HG03521 (cell line): ENCODE measurements around the gene DCP1B.
"Not testable (repeated sequence)": the region's sequence is repeated elsewhere in the genome, so short reads cannot be mapped to it uniquely, and the experiment has no call there.

Source experiments
- ATAC-seq: cut with Tn5 transposase; IDR thresholded peaks from one replicate; pipeline ENCODE4 v1.9.1; 2021; ENCODE audit warnings: mild to moderate bottlenecking, moderate library complexity; ENCODE audit not compliant: unreplicated experiment

The DCP1B gene

GRCh38 chr12:1978078-1978862, 26.0 kb downstream of the DCP1B start:
- ATAC-seq, result no peak

- ATAC-seq, result no peak
These were observed 26.7 kb downstream of the DCP1B start for GRCh38 chr12:1977588-1977987.

GRCh38 chr12:1977109-1977508, 27.1 kb downstream of the DCP1B start:
- no peak for ATAC-seq

GRCh38 chr12:1974812-1975211, 29.4 kb downstream of the DCP1B start:
- ATAC-seq, result no peak

- no peak for ATAC-seq
These were observed 31.4 kb downstream of the DCP1B start for GRCh38 chr12:1972856-1973317.

- ATAC-seq, result no peak
These were observed 32.0 kb downstream of the DCP1B start for GRCh38 chr12:1972260-1972659.

GRCh38 chr12:1970331-1970900, 33.8 kb downstream of the DCP1B start:
- ATAC-seq, result no peak

GRCh38 chr12:1966561-1967226, 37.6 kb downstream of the DCP1B start:
- no peak for ATAC-seq

GRCh38 chr12:1965916-1966315, 38.3 kb downstream of the DCP1B start:
- no peak for ATAC-seq

GRCh38 chr12:1962051-1963020, 41.9 kb downstream of the DCP1B start:
- no peak for ATAC-seq

GRCh38 chr12:1956716-1957115, 47.5 kb downstream of the DCP1B start:
- ATAC-seq, result no peak

GRCh38 chr12:1949771-1950470, 54.3 kb downstream of the DCP1B start:
- no peak for ATAC-seq

- no peak for ATAC-seq
These were observed 55.4 kb downstream of the DCP1B start for GRCh38 chr12:1948883-1949282.

- no peak for ATAC-seq
These were observed 57.2 kb downstream of the DCP1B start for GRCh38 chr12:1947081-1947480.

- no peak for ATAC-seq
These were observed 58.0 kb downstream of the DCP1B start for GRCh38 chr12:1946296-1946695.

- not testable (repeated sequence) for ATAC-seq
These were observed 58.8 kb downstream of the DCP1B start for GRCh38 chr12:1945502-1945901.

- ATAC-seq, result no peak
These were observed 64.3 kb downstream of the DCP1B start for GRCh38 chr12:1939801-1940607.

- ATAC-seq, result no peak
These were observed 64.9 kb downstream of the DCP1B start for GRCh38 chr12:1939331-1939730.

- no peak for ATAC-seq
These were observed 66.6 kb downstream of the DCP1B start for GRCh38 chr12:1937481-1938224.
